ENCODE measurements around the gene APOL3.
"Not testable (repeated sequence)": the region's sequence is repeated elsewhere in the genome, so short reads cannot be mapped to it uniquely, and the experiment has no call there.

The APOL3 gene

DNA sequence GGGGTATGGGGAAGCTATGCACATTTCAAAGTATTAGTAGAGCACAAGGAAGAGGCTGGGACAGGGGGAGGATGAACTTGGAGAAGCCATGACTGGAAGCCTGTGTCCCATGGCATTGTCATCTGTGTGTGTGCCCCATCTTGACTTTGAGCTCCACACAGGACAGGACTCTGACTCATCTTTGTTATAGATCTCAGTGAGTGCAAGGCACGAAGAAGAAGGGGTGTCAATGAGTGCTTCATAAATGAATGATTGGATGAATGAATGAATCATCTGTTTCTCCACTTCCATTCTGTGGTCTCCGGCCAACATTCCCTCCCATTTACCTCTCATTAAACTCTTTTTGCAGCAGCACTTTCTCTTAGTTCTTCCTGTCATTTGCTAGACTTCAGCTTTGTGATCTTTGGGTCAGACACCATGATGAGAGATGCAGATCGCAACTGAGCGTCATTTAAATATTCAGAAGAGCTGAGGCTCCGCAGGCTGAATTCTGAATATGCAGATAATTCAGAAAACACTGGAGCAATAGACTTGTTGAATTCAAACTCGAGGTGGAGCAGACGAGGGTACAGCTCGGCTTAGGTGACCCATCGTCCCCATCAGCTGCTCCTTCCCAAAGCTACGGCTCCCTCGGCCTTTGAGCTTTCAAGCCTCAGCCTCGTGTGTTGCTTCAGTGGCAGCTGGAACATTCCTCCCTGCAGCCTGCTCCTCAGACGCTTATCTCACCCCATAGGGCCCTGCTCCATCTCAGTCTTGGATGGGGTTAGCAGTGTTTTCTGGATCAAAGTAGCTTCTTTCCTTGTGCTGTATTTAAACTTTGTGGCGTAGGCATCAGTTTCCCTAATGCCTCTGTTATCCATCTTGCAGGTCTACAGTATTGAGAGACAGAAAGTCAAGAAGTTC, 30.8 kb downstream of the APOL3 start:
- no peak for DNase-seq

DNA sequence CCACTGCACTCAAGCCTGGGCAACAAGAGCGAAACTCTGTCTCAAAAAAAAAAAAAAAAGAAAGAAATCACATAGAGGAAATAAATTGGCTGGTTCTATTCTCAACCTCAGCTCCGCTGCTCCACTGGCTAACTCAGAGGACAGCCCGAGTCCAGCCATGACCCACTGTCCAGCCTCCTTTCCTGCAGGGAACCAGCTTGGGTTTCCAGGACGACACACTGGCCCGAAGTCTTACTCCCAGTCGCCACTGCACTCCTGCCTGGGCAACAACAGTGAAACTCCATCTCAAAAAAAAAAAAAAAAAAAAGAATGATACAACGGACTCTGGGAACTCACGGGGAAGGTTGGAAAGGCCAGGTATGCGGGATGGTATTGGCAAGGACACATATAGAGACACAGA, 31.5 kb downstream of the APOL3 start:
- no peak for DNase-seq

DNA sequence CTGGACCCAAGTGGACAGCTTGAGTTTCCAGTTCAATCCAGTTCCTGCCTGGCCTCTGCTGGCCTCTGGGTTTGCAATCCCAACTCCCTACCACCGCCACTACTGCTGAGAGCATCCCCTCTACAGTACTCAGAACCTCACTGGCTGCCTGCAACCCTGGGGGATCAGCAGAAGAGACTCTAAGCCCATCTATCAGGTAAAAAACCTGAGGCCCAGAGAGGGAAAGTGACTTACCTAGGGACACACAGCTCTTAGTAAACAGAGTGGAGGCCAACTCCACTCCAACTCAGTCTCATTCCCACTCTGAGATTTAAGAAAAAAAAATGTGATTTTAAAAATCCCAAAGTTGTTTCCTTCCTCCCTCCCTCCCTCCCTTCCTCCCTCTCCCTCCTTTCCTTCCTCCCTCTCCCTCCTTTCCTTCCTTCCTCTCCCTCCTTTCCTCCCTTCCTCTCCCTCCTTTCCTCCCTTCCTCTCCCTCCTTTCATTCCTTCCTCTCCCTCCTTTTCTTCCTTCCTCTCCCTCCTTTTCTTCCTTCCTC, 34.5 kb downstream of the APOL3 start:
- DNase-seq = no peak

DNA sequence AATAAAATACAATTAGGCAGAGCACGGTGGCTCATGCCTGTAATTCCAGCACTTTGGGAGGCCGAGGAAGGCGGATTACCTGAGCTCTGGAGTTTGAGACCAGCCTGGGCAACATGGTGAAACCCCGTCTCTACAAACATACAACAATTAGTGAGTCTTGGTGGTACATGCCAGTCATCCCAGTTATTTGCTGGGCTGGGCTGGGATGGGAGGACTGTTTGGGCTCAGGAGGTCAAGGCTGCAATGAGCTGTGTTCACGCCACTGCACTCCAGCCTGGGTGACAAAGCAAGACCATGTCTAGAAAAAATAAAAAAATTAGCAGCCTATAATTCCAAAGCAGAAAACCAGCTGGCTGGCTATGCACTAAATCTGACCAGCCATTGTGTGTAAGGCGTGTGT, 35.1 kb downstream of the APOL3 start:
- DNase-seq = no peak

- no peak for DNase-seq
Measured at GRCh38 chr22:36124666-36125065, 35.9 kb downstream of the APOL3 start.

DNA sequence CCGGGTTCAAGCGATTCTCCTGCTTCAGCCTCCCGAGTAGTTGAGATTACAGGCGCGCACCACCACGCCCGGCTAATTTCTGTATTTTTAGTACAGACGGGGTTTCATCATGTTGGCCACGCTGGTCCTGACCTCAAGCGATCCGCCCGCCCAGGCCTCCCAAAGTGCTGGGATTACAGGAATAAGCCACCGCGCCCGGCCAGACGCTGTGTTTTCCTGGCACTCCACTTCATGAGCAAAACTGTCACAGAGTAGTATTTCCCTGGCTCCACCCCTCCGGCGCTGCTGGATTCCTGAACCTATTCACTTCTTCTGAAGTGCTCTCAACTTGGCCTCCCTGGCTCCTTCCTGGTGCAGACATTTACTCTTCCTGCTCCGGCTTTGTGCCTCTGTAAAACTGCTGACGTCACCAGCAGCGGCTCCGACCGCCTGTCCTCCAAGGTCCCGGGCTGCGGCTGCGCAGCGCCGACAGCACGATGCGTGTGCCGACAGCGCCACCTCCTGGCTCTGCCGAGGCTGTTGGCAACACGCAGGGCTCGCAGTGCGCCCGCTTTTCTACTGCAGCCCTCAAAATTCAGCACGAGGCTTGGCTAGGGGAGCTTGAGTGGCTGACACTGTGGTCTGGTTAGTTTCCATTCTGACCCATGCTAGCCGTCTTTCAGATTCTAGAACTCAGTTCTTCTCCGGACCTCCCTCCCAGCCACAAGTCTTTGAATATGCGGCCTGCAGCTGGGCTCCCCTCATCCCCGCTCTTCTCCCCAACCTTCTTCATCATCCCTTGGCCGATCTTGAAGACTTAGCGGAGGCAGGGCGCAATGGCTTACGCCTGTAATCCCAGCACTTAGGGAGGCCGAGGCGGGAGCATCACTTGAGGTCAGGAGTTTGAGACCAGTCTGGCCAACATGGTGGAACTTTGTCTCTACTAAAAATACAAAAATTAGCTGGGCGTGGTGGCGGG, 36.6 kb downstream of the APOL3 start:
- peak; percentile 68 for DNase-seq

DNA sequence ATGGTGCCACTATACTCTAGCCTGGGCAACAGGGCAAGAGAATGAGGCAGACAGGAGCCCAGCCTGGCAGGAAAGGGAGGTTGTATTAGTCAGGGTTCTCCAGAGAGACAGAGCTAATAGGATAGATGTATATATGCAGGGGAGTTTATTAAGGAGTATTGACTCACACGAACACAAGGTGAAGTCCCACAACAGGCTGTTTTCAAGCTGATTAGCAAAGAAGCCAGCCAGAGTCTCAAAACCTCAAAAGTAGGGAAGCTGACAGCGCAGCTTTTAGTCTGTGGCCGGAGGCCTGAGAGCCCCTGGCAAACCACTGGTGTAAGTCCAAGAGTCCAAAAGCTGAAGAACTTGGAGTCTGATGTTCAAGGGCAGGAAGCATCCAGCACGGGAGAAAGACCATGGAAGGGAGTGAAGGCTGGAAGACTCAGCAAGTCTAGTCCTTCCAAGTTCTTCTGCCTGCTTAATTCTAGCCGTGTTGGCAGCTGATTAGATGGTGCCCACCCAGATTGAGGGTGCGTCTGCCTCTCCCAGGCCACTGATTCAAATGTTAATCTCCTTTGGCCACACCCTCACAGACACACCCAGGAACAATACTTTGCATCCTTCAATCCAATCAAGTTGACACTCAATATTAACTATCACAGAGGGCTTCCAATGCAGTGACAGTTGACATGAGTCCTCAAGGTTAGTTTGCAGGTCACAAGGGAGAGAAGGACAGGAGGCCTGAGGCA, 39.8 kb downstream of the APOL3 start:
- not testable (repeated sequence) for DNase-seq

DNA sequence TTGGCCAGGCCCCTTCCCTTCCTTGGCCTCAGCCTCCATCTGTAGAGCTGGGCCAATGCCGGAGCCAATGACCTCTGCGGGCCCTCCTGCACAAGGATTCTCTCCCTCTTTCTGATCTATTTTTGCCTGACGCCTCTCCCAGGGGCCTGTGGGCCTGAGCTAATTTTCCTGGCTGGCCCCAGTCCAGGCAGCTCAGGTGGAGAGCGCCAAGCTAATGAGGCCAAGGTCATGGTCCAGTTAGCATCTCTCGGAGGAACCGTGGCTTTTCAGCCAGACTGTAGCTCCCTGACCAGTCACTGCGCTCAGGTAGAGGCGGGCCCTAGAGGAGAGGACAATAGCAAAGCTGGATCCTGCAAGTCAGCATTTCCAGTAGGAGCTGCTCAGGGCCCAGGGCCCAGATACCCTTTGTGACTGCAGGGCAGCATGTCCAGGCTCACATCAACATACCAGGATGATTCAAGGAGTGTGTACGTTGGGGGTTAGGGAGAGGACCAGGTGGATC, 43.5 kb downstream of the APOL3 start:
- no peak for DNase-seq

DNA sequence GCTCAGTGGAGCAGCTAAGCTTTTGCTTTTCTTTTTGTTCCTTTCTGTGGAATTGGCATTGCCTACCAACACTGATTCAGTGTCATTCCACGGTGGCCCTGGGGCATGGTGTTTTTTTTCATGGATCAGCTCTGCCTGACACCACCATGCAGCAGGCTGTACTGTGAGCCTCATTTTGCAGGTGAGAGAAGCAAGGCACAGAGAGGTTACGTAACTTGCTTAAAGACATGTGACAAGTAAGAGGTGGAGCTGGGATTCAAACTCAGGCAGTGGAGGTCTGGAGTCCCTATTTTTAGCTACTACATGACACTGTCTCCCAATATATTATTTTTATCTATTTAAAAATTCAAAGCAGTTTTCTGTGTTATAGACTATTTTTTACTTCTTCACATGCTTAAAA, 44.4 kb downstream of the APOL3 start:
- DNase-seq = no peak

- DNase-seq = no peak
Measured at GRCh38 chr22:36113121-36113520, 47.4 kb downstream of the APOL3 start.

DNA sequence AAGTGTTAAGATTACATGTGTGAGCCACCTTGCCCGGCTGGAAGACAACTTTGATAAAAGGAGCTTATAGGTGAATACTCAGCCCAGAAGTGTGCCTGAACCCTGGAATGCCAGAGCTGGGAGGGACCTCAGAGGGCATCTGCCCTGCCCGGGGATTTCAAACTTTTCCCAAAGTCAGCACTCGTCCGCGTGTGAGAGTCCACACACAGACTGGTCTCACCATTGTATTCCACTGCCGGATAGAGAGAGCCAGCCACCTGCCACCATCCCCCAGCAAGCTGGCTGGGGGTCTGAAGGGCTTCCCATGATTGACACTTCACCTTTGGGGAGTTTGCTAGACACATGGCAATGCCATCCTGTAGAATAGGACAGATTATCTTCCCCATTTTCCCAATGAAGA, 49.2 kb downstream of the APOL3 start:
- DNase-seq = no peak

GRCh38 chr22:36110306-36110881, 50.2 kb downstream of the APOL3 start:
- DNase-seq = no peak

- DNase-seq = no peak
Measured at GRCh38 chr22:36107436-36107835, 53.1 kb downstream of the APOL3 start.

DNA sequence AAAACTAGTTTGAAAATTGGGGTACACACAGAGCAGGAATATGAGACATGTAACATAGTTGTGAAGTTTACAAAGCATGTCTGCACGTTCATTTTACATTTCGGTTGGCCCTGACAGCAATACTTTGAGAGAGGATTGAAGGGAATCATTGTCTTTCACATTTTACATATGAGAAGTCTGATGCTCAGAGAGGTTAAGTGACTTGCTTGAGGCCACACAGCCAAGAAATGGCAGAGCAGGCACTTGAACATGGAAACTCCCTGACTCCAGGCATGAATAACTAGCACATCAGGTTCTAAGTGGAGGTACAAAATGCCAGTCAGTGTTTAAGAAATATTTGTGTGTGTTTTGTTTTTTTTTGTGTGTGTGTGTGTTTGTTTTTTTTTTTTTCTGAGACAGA, 53.6 kb downstream of the APOL3 start:
- DNase-seq = no peak

DNA sequence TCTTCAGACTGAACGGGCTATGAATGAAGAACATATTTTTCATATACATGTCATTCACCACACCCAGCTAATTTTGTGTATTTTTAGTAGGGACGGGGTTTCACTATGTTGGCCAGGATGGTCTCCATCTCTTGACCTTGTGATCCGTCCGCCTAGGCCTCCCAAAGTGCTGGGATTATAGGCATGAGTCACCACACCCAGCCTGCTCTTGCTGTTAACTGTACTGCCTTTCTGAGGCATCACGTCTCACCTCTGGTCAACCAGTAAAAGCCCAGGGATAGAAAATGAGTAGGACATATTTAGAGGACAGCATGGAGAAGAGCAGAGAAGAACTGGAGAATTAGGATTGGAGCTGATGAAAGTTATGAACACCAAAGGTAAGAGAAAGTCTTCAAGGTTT, 55.6 kb downstream of the APOL3 start:
- DNase-seq = no peak

DNA sequence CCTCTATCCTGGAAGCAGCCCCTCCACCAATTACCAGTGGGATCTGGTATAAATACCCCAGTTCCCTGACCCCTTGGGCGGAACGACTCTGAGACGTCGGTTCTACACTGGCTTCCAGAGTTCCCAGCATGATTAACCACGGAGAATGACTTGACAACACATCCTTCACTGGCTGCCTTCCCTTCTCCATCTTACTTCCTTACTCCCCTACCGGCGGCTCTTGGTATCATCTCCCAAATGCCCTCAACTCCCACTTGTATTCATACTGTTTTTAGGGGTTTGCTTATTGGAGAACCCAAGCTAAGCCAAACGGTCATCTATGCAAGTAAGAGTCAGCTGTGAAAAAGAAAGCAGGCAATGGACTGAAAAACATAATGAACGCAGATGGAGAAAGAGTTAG, 56.1 kb downstream of the APOL3 start:
- no peak for DNase-seq

- DNase-seq = no peak
Measured at GRCh38 chr22:36103891-36104290, 56.7 kb downstream of the APOL3 start.

- DNase-seq = no peak
Measured at GRCh38 chr22:36102995-36103394, 57.6 kb downstream of the APOL3 start.

GRCh38 chr22:36101756-36102155, 58.8 kb downstream of the APOL3 start:
- DNase-seq = no peak

- DNase-seq = not testable (repeated sequence)
Measured at GRCh38 chr22:36100908-36101307, 59.6 kb downstream of the APOL3 start.

DNA sequence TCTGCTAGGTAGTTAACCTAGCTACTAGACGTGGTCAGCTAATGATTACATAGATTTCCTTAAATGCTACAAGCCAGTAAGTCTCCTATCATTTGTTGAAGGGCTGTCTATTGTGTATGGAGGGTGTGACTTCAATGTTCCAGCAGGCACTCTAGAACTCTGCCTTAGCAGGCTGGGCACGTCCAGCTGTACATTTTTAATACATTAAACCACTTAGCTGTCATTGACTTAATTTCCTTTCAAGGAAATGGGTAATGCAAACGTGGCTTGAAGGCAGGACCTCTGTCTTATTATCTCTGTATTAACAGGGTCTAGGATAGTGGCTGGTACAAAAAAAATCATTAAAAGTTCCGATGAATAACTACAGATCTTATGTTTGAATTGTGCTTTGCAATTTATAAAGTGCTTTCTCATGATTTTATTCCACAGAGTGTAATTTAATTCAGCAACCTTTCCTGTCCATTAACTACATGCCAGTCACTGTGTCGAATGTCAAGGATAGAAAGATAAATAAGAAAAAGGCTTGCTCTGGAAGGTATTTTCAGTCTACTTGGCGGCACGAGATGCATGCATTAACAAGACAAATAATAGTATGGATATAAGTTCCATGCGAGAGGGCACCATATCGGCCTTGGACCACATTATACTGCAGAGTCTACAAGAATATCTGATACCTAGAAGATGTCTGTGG, 60.3 kb downstream of the APOL3 start:
- no peak for DNase-seq

DNA sequence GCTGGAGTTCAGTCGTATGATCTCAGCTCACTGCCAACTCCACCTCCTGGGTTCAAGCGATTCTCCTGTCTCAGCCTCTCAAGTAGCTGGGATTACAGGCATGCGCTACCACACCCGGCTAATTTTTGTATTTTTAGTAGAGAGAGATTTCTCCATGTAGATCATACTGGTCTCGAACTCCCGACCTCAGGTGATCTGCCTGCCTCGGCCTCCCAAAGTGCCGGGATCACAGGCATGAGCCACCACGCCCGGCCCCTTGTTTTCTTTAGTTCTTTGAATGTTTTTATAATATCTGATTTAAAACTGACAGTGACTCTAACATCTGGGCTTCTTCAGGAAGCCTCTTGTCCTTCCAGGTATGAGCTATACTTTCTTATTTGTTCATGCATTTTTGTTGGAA, 61.0 kb downstream of the APOL3 start:
- DNase-seq = not testable (repeated sequence)

Measured in NCI-H1436 treated with DMSO at 0.1 percent for 48 hours (cell line).